Germinal center (tissue), 1 donor: ENCODE data around the gene PLCD4.

ENCODE experiments used
- DNase-seq: peaks from one replicate; pipeline ENCODE4 v3.0.0; 2012; ENCODE audit warnings: mixed read lengths, low spot score

Gene PLCD4

DNA sequence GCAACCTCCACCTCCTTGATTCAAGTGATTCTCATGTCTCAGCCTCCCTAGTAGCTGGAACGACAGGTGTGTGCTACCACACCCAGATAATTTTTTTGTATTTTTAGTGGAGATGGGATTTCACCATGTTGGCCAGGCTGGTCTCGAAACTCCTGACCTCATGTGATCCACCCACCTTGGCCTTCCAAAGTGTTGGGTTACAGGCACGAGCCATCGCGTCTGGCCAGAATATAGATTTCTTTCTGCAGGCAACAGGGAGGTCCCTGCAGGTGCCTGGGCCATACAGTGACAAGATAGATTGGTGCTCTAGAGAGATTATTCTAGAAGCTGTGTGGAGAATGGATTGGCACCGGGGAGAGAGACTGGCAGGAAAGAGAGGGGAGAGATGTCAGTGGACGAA, 13.3 kb downstream of the PLCD4 start:
- DNase-seq = no peak

DNA sequence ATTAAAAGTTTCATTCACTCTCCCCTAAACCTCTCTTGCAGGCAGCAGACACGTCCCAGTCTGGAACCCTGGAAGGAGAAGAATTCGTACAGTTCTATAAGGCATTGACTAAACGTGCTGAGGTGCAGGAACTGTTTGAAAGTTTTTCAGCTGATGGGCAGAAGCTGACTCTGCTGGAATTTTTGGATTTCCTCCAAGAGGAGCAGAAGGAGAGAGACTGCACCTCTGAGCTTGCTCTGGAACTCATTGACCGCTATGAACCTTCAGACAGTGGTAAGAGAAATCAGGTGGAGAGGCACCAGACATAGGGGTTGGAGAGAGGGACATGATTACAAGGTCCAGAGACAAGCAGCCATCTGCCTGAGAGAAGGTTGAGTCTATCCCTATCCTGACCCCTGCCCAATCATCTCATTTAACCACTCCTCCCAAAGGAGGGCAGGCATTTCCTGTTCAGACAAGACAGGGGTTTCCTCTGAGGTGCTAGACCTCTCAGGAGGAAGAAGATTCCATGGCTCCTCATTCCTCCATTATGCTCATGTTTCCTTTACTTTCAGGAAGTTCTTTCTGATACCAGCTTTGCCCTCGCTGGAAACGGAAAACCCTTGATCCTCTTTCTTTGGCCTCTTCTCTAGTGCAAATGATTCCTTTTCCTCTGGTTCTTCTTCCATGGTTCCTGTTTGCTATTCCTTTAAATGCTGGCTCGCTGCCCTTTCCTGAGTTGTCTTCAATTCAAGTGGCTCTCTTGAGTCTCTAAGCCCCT, 15.1 kb downstream of the PLCD4 start:
- no peak for DNase-seq

DNA sequence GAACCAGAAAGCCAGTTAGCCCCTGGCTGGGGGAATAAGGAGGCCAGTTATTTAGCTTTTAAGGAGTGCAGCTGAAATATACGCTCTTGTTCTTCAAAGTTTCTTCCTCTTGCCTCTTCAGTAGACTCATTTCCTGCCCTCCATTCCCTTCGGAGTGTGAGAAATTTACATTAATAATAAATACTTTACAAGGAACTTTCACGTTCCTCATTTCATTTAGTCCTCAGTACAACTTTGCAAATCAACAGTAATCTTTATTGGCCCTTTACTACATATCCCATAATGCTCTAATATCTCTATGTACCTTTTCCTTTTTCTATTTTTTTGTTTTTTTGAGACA, 15.6 kb downstream of the PLCD4 start:
- DNase-seq = no peak

DNA sequence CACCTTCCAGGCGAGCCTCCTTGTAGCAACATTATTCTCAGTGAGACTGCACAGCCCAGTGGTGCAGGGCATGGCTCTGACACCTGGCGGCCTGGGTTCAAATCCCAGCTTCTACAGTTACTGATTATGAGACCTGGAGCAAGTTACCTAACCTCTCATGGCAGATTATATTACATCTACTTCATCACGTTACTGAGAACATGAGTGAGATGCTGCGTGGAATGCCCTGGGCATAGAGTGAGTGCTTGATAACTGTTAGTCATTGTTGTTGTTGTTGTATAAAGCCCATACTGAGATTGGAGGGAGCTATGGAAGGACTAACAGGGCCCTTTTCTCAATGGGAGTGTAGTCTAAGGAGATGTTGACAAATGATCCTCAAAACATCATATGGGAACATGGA, 18.7 kb downstream of the PLCD4 start:
- DNase-seq = no peak

- DNase-seq = no peak
Observed at GRCh38 chr2:218627939-218628338, 20.2 kb downstream of the PLCD4 start.

GRCh38 chr2:218631837-218632236, 24.1 kb downstream of the PLCD4 start:
- DNase-seq = no peak

GRCh38 chr2:218635719-218636118, 28.0 kb downstream of the PLCD4 start:
- DNase-seq = no peak

GRCh38 chr2:218638372-218638771, 30.7 kb downstream of the PLCD4 start:
- no peak for DNase-seq

GRCh38 chr2:218642121-218642656, 34.5 kb downstream of the PLCD4 start:
- DNase-seq = no peak

GRCh38 chr2:218642786-218643185, 35.1 kb downstream of the PLCD4 start:
- no peak for DNase-seq

DNA sequence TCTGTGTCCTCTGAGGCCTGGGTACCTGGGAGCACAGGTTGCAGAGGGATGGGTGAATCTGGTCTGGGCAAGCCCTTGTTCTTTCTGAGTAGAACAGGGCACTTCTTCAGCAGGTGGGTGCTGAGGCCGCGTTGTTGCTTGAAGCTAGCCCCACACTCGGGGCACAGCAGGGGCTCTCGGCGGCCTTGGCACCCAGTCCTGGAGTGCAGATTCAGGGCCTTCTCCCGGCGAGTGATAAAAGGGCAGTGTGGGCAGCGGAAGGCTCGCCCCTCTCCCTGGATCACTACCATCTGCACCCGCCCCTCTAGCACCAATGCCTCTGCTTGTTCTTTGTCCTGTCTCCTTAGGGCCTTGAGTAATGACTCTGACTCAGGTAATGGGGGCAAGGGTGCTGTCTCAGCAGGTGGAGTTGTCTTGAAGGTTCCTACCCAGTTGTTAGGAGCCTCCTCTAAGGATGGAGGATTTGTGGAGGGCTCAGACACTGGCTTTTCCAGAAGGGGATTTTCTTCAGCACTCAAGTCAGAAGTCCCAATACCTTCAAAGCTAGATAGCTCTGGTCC, 36.1 kb downstream of the PLCD4 start:
- no peak for DNase-seq

GRCh38 chr2:218644721-218645120, 37.0 kb downstream of the PLCD4 start:
- no peak for DNase-seq

- no peak for DNase-seq
Observed at GRCh38 chr2:218645126-218645525, 37.4 kb downstream of the PLCD4 start.

- DNase-seq = peak; percentile 73
Observed at GRCh38 chr2:218648088-218648786, 40.5 kb downstream of the PLCD4 start.

- no peak for DNase-seq
Observed at GRCh38 chr2:218648787-218649100, 41.0 kb downstream of the PLCD4 start.

GRCh38 chr2:218655751-218656150, 48.1 kb downstream of the PLCD4 start:
- no peak for DNase-seq

DNA sequence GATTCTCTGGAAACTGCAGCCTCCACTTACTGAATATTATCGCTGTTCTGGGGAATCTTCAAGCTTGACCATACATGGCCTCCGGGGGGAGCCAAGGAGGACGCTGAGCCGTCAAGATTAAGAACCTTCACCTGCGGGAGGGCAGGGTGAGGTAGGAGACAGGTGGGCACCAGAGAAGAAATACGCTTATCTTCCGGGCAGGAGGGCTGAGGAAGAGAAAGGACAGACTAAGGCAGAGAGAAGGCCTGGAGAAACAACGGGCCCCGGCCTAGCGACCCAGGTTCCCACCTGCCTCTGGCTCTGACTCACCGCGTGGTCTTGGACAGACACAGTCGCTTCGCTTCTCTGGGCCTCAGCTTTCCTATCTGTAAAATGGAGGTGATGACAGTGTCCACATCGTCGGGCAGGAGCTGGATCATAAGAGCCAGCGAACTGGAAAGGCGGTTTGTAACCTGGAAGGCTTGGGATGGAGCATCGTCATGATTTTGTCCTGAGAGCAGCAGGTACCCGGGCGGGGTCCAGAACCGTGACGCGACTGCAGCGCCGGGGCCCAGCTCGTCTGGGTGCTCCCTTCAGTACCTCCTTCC, 51.1 kb downstream of the PLCD4 start:
- DNase-seq = peak; percentile 68

DNA sequence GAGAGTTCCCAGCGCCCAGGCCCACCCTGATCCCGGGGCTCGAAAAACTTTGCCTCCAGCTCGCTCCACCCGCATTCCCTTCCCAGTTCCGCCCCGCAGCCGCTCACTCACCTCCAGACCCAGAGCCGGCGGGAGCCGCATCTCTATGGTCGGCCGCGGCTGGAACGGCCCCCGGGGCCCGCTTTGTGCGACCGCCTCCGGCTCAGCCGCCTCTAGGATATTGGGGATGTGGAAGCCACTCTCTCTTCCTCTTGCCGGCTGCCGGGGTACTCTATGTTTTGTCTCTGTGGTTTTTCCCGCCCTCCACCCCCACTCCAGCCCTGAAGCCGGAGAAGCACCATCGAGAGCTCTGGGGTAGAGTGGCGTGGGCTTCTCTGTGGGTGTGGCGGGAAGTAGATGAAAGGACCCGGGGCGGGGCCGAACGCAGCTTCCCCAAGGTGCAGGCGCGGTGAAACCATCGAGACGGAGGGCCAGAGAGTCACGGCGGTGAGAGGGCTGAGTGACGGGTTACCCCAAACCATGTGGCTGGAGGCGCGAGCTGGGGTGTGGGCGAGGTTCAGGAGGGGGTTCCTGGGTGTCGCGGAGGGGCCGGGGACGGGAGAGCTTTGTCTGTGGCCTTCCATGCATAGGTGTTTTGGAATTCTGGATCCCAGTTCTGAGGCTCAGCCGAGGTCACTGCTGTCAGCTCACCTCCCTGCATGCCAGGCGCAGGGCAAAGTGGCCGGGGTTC, 51.7 kb downstream of the PLCD4 start, which contains the start of the genes BCS1L and ZNF142:
Gene BCS1L, plus strand, starts transcription at position 426 of the 730 bp plus-strand sequence. CDS start 1,305 bp downstream, outside the sequence.
Gene ZNF142, minus strand, starts transcription at position 366 of the 730 bp plus-strand sequence. CDS start 3,194 bp downstream, outside the sequence.
- peak; percentile 89 for DNase-seq

GRCh38 chr2:218659988-218660358, 52.3 kb downstream of the PLCD4 start:
- DNase-seq = peak; percentile 24

DNA sequence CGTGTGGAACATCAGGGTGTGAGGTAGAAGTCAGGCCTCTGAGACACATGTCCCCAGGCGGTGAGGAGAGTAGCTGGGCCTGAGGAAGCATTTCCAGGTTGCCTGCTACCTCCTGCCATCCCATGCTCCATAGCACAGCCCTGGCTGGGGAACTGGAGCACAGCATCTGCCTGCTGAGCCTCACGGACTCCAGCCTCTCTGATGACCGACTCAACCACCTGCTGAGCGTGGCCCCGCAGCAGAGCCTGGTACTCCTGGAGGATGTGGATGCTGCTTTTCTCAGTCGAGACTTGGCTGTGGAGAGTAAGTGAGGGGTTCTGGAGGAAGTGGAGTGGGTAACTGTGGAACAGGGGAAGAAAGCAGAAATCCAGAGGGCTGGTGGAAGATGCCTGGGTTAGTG, 54.7 kb downstream of the PLCD4 start:
- no peak for DNase-seq

DNA sequence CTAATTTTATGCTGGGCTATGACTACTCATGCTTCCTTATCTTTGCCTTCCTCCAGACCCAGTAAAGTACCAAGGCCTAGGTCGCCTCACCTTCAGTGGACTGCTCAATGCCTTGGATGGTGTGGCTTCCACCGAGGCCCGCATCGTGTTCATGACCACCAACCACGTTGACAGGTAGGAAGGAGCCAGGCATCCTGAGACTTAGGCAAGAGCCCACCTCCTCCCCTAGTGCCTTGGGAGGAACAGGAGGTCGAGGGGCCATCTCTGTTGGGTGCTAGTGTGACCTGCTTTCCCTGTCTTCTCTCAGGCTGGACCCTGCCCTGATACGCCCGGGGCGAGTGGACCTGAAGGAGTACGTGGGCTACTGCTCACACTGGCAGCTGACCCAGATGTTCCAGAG, 55.1 kb downstream of the PLCD4 start:
- no peak for DNase-seq

GRCh38 chr2:218663901-218664300, 56.2 kb downstream of the PLCD4 start:
- no peak for DNase-seq
